ENCODE results near the gene EIF4H. TPM values are rescaled to one million over a fixed set of nuclear protein-coding genes. Genes with fewer than 3 reads are reported as not detected.
A peak's percentile ranks its signal among the peaks of the same experiment; 100 is the strongest.
"Not testable (repeated sequence)": the region's sequence is repeated elsewhere in the genome, so short reads cannot be mapped to it uniquely, and the experiment has no call there.

The EIF4H gene
- total RNA-seq, 2 donors from 2014 or later: 175 to 203 TPM

DNA sequence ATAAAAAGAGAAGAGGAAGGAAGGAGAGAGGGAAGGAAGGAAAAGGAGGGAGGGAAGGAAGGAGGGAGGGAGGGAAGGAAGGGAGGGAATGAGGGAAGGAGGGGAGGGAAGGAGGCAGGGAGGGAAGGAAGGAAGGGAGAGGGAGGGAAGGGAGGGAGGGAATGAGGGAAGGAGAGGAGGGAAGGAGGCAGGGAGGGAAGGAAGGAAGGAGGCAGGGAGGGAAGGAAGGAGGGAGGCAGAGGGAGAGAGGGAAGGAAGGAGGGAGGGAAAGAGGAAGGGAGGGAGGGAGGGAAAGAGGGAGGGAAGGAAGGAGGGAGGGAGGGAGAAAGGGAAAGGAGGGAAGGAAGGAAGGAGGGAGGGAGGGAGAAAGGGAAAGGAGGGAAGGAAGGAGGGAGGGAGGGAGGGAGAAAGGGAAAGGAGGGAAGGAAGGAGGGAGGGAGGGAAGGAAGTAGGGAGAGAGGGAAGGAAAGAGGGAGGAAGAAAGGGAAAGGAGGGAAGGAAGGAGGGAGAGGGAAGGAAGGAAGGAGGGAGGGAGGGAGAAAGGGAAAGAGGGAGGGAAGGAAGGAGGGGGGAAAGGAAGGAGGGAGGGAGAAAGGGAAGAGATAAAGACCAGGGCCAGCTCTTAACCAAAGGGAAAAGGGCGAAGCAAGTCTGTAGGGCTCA, 29.9 kb downstream of the EIF4H start:
- TF ChIP-seq, protein P1, sequence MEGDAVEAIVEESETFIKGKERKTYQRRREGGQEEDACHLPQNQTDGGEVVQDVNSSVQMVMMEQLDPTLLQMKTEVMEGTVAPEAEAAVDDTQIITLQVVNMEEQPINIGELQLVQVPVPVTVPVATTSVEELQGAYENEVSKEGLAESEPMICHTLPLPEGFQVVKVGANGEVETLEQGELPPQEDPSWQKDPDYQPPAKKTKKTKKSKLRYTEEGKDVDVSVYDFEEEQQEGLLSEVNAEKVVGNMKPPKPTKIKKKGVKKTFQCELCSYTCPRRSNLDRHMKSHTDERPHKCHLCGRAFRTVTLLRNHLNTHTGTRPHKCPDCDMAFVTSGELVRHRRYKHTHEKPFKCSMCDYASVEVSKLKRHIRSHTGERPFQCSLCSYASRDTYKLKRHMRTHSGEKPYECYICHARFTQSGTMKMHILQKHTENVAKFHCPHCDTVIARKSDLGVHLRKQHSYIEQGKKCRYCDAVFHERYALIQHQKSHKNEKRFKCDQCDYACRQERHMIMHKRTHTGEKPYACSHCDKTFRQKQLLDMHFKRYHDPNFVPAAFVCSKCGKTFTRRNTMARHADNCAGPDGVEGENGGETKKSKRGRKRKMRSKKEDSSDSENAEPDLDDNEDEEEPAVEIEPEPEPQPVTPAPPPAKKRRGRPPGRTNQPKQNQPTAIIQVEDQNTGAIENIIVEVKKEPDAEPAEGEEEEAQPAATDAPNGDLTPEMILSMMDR (IDR thresholded peaks at IDR 0.05): no peak
- no peaks in the 10 kb centered on the region for H3K9me3 ChIP-seq
- H3K36me3 ChIP-seq: no peaks in the 10 kb centered on the region
- no peak overlapping the region for H3K4me3 ChIP-seq
- H3K27ac ChIP-seq: no peak overlapping the region
- DNase-seq (ENCODE audit: low spot score): no peak
- H3K27me3 ChIP-seq: no peaks in the 10 kb centered on the region
- H3K4me1 ChIP-seq: peaks cover 0 to 8% of the 10 kb centered on the region in 2 donors

DNA sequence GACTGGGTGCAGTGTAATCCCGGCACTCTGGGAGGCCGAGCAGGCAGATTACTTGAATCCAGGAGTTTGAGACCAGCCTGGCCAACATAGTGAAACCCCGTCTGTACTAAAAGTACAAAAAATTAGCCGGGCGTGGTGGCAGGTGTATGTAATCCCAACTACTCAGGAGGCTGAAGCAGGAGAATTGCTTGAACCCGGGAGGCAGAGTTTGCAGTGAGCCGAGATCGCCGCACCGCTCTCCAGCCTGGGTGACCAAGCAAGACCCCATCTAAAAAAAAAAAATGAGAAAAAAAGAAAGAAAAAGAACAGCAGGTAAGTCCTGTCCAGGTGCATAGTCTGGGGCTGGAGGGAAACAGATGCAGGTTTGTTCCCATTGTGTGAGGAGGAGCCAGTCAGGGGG, 31.9 kb downstream of the EIF4H start:
- not testable (repeated sequence) for H3K36me3 ChIP-seq; H3K27ac ChIP-seq; H3K4me1 ChIP-seq; H3K9me3 ChIP-seq; H3K4me3 ChIP-seq; DNase-seq (ENCODE audit: low spot score); H3K27me3 ChIP-seq

DNA sequence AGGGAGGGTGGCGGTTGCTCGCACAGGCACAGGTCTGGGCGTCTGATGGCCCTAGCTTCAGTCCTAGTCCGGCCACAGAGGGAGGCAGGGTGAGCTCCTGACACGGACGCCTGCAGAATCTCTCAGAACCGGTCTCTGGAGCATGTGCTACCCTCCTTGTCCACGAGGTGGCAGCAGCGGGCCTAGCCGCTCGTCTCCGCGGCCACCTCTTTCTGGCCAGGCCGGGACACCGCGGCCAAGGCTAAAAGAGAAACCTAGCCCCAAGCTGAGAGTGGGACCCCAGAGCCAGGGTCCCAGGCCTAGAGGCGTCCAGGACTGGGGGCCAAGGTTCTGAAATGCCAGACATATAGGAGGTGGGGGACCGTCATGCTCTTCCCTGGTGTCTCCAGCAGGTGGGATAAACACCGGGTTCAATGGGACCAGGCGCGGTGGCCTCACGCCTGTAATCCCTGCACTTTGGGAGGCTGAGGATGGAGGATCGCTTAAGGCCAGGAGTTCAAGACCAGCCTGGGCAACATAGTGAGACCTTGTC, 32.5 kb downstream of the EIF4H start:
- TF ChIP-seq, protein P1 (IDR thresholded peaks at IDR 0.05): peak; percentile 98 to 99
- no peak overlapping the region for H3K27ac ChIP-seq
- DNase-seq (ENCODE audit: low spot score): peak; percentile 88
- peaks cover 0 to 8% of the 10 kb centered on the region in 2 donors for H3K4me1 ChIP-seq
- H3K9me3 ChIP-seq: no peaks in the 10 kb centered on the region
- H3K4me3 ChIP-seq: peak overlapping the region in 1 of 2 donors; percentile 32
- no peaks in the 10 kb centered on the region for H3K27me3 ChIP-seq
- H3K36me3 ChIP-seq: no peaks in the 10 kb centered on the region

DNA sequence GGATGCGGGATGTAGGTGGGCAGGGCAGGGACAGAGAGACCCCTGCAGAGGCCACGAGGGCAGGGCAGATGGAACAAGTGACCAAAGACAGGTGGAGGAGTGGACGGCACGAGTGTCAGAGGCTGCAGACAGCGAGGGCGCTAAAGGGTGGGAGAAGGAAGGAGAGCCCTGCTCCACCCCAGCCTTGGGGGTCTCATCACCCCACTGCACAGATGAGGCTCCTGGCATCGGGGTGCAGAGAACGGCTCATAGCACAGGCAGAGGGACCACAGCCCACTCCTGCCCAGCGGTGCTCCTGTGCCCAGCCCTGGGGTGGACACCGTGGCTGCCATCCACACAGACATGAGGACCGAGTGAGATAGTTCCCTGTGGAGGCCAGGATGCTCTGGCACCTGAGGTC, 33.4 kb downstream of the EIF4H start:
- Histone ChIP-seq H3K27me3 (no peaks in the 10 kb centered on the region), H3K36me3 (no peaks in the 10 kb centered on the region), H3K27ac (no peak overlapping the region), H3K9me3 (no peaks in the 10 kb centered on the region), H3K4me3 (no peak overlapping the region), H3K4me1 (peaks cover 0 to 8% of the 10 kb centered on the region in 2 donors)
- DNase-seq (ENCODE audit: low spot score): no peak
- TF ChIP-seq, protein P1 (IDR thresholded peaks at IDR 0.05): no peak

DNA sequence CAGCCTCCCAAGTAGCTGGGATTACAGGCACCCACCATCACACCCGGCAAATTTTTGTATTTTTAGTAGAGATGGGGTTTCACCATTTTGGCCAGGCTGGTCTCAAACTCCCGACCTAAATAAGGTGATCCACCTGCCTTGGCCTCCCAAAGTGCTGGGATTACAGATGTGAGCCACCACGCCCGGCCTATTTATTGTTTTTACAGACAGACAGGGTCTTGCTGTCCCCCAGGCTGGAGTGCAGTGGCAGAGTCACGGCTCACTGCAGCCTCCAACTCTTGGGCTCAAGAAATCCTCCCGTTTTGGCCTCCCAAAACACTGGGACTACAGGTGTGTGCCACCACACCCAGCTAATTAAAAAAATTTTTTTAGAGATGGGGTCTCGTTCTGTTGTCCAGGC, 34.1 kb downstream of the EIF4H start:
- H3K27me3 ChIP-seq; H3K27ac ChIP-seq; H3K4me3 ChIP-seq; DNase-seq (ENCODE audit: low spot score); H3K36me3 ChIP-seq; H3K4me1 ChIP-seq; H3K9me3 ChIP-seq: not testable (repeated sequence)

DNA sequence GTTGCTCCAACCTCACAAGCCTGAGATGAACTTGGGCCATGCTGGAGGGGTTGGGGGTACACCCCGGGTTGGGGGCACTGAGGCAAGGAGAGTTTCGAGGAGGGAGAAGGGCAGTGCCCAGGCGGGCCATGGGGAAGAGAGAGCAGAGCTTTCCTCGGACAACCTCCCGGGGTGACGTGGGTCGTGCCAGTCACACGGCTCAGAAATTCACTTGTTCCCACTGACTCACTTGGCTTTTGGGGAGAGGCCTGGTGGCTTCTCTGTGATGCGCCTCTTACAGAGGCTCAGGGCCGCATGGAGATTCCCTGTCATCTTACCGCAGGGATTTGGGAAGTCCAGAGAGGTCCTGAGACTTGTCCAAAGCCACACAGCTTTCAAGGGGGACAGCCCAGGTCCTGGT, 38.5 kb downstream of the EIF4H start:
- TF ChIP-seq, protein P1 (IDR thresholded peaks at IDR 0.05): no peak

More for the DNA sequence above, 38.5 kb downstream of the EIF4H start:
- Histone ChIP-seq H3K4me1 (no peaks in the 10 kb centered on the region), H3K4me3 (no peak overlapping the region), H3K36me3 (no peaks in the 10 kb centered on the region), H3K27ac (no peak overlapping the region), H3K27me3 (no peaks in the 10 kb centered on the region), H3K9me3 (no peaks in the 10 kb centered on the region)
- no peak for DNase-seq (ENCODE audit: low spot score)
